Nephron progenitor cell (in vitro differentiated cells): ENCODE data around the gene SLC2A10.
A peak's percentile ranks its signal among the peaks of the same experiment; 100 is the strongest.

Experiments
- DNase-seq: peaks from one replicate; pipeline ENCODE4 v3.0.0; 2021
- H3K27ac Mint-ChIP-seq: 2 replicates; pipeline ENCODE4 v1.8.0; 2021; ENCODE audit warnings: mild to moderate bottlenecking, moderate library complexity, mixed read lengths
- H3K27me3 Mint-ChIP-seq: 2 replicates; pipeline ENCODE4 v1.8.0; 2021; ENCODE audit warnings: mild to moderate bottlenecking, low read depth, mixed read lengths; ENCODE audit not compliant: poor library complexity
- H3K36me3 Mint-ChIP-seq: 2 replicates; pipeline ENCODE4 v1.8.0; 2021; ENCODE audit warnings: low read depth, mixed read lengths
- H3K4me1 Mint-ChIP-seq: 2 replicates; pipeline ENCODE4 v1.8.0; 2021; ENCODE audit warnings: mixed read lengths
- H3K4me3 Mint-ChIP-seq: 2 replicates; pipeline ENCODE4 v1.8.0; 2021; ENCODE audit warnings: mild to moderate bottlenecking, moderate library complexity, mixed read lengths
- H3K9me3 Mint-ChIP-seq: 2 replicates; pipeline ENCODE4 v1.8.0; 2021; ENCODE audit warnings: mild to moderate bottlenecking, moderate library complexity, mixed read lengths
- CTCF ChIP-seq: fragments of 200-600 bp; sonication (generic); IDR thresholded peaks from 2 replicates; pipeline ENCODE4 v1.5.0; 2021; ENCODE audit warnings: antibody characterized with exemption

SLC2A10 gene

GRCh38 chr20:46694484-46694883 is 15.0 kb upstream of the SLC2A10 start:
- Mint-ChIP-seq H3K4me1 (peaks cover 35% of the 10 kb centered on the region), H3K4me3 (no peak overlapping the region)

GRCh38 chr20:46695892-46696291 is 13.6 kb upstream of the SLC2A10 start:
- peaks cover 27% of the 10 kb centered on the region for H3K9me3 Mint-ChIP-seq
- no peak overlapping the region for H3K4me3 Mint-ChIP-seq
- H3K4me1 Mint-ChIP-seq = peaks cover 23% of the 10 kb centered on the region
- H3K27ac Mint-ChIP-seq = no peak overlapping the region
- H3K27me3 Mint-ChIP-seq = peaks cover 15% of the 10 kb centered on the region
- TF ChIP-seq CTCF = no peak
- DNase-seq = no peak
- H3K36me3 Mint-ChIP-seq = no peaks in the 10 kb centered on the region

More at GRCh38 chr20:46694484-46694883, 15.0 kb upstream of the SLC2A10 start:
- Mint-ChIP-seq H3K9me3 (peaks cover 23% of the 10 kb centered on the region), H3K27ac (no peak overlapping the region), H3K27me3 (peaks cover 7% of the 10 kb centered on the region), H3K36me3 (no peaks in the 10 kb centered on the region)
- no peak for DNase-seq
- TF ChIP-seq CTCF = no peak

GRCh38 chr20:46696791-46697279 is 12.6 kb upstream of the SLC2A10 start:
- peaks cover 22% of the 10 kb centered on the region for H3K4me1 Mint-ChIP-seq

GRCh38 chr20:46698788-46699187 is 10.7 kb upstream of the SLC2A10 start:
- no peak overlapping the region for H3K4me3 Mint-ChIP-seq
- peaks cover 12% of the 10 kb centered on the region for H3K9me3 Mint-ChIP-seq
- no peaks in the 10 kb centered on the region for H3K36me3 Mint-ChIP-seq

More at GRCh38 chr20:46696791-46697279, 12.6 kb upstream of the SLC2A10 start:
- H3K27ac Mint-ChIP-seq = no peak overlapping the region
- H3K9me3 Mint-ChIP-seq = peaks cover 18% of the 10 kb centered on the region
- no peak for TF ChIP-seq CTCF
- no peak for DNase-seq
- H3K27me3 Mint-ChIP-seq = peaks cover 15% of the 10 kb centered on the region
- no peaks in the 10 kb centered on the region for H3K36me3 Mint-ChIP-seq
- no peak overlapping the region for H3K4me3 Mint-ChIP-seq

GRCh38 chr20:46699651-46700359 is 9.6 kb upstream of the SLC2A10 start:
- Mint-ChIP-seq H3K27ac (no peak overlapping the region), H3K9me3 (peaks cover 15% of the 10 kb centered on the region), H3K36me3 (no peaks in the 10 kb centered on the region), H3K4me3 (no peak overlapping the region), H3K27me3 (peaks cover 18% of the 10 kb centered on the region), H3K4me1 (peaks cover 17% of the 10 kb centered on the region)
- no peak for DNase-seq
- peak; percentile 41 for TF ChIP-seq CTCF

More at GRCh38 chr20:46698788-46699187, 10.7 kb upstream of the SLC2A10 start:
- H3K27me3 Mint-ChIP-seq = peaks cover 12% of the 10 kb centered on the region
- no peak for TF ChIP-seq CTCF
- H3K4me1 Mint-ChIP-seq = peaks cover 22% of the 10 kb centered on the region
- no peak overlapping the region for H3K27ac Mint-ChIP-seq
- DNase-seq = no peak

- DNase-seq = no peak
- Mint-ChIP-seq H3K36me3 (no peaks in the 10 kb centered on the region), H3K4me1 (peaks cover 21% of the 10 kb centered on the region), H3K4me3 (no peak overlapping the region), H3K27me3 (peaks cover 23% of the 10 kb centered on the region), H3K27ac (no peak overlapping the region), H3K9me3 (peaks cover 17% of the 10 kb centered on the region)
- TF ChIP-seq CTCF = no peak
These were observed 9.0 kb upstream of the SLC2A10 start for GRCh38 chr20:46700481-46700880.
